NB4 (cell line): ENCODE results near the gene NOS3.

Experiments used
- DNase-seq: peaks from one replicate; pipeline ENCODE4 v3.0.0; 2010; ENCODE audit warnings: low read depth
- H3K4me3 ChIP-seq: one replicate; pipeline ENCODE4 v1.5.1; 2011; ENCODE audit warnings: mild to moderate bottlenecking, low read depth, low read length, moderate library complexity
- MYC ChIP-seq: IDR thresholded peaks from 2 replicates; pipeline ENCODE4 v1.6.1; 2011; ENCODE audit warnings: low read depth, low read length
- POLR2A ChIP-seq: IDR thresholded peaks from 2 replicates; pipeline ENCODE4 v1.6.1; 2011; ENCODE audit warnings: mild to moderate bottlenecking; ENCODE audit not compliant: insufficient read length; ENCODE audit errors: extremely low read depth
- TF ChIP-seq, protein P1 (sequence below): IDR thresholded peaks from 2 replicates; pipeline ENCODE4 v1.6.1; 2011; ENCODE audit warnings: low read depth, low read length
- TF ChIP-seq, protein P2 (sequence below): IDR thresholded peaks from one replicate; pipeline ENCODE4 v1.5.1; 2012; ENCODE audit warnings: low read depth, low read length

NOS3 gene

DNA sequence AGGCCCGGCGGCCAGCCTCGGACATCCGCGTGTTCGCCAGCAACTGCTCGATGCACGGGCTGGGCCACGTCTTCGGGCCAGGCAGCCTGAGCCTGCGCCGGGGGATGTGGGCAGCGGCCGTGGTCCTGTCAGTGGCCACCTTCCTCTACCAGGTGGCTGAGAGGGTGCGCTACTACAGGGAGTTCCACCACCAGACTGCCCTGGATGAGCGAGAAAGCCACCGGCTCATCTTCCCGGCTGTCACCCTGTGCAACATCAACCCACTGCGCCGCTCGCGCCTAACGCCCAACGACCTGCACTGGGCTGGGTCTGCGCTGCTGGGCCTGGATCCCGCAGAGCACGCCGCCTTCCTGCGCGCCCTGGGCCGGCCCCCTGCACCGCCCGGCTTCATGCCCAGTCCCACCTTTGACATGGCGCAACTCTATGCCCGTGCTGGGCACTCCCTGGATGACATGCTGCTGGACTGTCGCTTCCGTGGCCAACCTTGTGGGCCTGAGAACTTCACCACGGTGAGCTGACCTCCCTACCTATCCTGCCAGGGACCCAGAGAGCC is 58.2 kb downstream of the NOS3 start:
- TF ChIP-seq, protein P1, sequence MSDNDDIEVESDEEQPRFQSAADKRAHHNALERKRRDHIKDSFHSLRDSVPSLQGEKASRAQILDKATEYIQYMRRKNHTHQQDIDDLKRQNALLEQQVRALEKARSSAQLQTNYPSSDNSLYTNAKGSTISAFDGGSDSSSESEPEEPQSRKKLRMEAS = no peak
- DNase-seq = no peak
- H3K4me3 ChIP-seq = no peak overlapping the region

DNA sequence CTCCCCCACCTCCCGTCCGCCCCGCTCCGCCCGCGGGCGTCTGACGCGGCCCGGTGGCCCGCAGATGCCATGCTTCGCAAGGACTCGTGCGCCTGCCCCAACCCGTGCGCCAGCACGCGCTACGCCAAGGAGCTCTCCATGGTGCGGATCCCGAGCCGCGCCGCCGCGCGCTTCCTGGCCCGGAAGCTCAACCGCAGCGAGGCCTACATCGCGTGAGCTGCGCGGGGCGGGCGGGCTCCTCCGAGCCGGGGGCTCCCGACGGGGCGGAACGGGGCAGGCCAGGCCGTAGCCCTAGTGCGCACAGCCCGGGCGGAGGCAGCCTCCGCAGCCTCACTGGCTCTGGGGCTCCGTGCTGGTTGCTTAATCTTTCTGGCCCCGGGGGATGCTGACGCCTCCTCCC is 60.3 kb downstream of the NOS3 start:
- TF ChIP-seq, protein P1 = peak; percentile 93
- TF ChIP-seq POLR2A (no peak), MYC (peak; percentile 90)
- no peak overlapping the region for H3K4me3 ChIP-seq
- DNase-seq = peak; percentile 90

DNA sequence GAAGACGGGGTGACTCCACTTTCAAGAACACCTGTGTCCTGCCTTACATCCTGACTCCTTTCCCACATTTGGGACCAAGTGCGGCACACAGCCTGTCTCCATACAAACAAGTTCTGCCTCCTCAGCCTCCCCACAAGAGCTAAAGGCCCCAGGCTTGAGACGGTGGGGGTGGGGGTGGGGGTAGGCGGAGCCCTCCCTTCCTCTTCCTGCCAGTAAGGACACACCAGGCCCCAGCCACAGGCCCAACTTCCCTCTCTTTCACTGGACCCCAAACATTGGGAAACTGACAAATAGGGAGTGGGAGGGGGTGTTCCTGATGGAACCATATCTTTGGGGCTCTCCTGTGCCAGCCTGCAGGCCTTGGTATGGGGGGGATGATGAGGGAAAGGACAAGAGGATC is 62.3 kb downstream of the NOS3 start:
- TF ChIP-seq POLR2A (no peak), MYC (no peak)
- TF ChIP-seq, protein P2, sequence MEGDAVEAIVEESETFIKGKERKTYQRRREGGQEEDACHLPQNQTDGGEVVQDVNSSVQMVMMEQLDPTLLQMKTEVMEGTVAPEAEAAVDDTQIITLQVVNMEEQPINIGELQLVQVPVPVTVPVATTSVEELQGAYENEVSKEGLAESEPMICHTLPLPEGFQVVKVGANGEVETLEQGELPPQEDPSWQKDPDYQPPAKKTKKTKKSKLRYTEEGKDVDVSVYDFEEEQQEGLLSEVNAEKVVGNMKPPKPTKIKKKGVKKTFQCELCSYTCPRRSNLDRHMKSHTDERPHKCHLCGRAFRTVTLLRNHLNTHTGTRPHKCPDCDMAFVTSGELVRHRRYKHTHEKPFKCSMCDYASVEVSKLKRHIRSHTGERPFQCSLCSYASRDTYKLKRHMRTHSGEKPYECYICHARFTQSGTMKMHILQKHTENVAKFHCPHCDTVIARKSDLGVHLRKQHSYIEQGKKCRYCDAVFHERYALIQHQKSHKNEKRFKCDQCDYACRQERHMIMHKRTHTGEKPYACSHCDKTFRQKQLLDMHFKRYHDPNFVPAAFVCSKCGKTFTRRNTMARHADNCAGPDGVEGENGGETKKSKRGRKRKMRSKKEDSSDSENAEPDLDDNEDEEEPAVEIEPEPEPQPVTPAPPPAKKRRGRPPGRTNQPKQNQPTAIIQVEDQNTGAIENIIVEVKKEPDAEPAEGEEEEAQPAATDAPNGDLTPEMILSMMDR = no peak
- TF ChIP-seq, protein P1 = no peak
- H3K4me3 ChIP-seq = no peak overlapping the region
- peak; percentile 80 for DNase-seq

DNA sequence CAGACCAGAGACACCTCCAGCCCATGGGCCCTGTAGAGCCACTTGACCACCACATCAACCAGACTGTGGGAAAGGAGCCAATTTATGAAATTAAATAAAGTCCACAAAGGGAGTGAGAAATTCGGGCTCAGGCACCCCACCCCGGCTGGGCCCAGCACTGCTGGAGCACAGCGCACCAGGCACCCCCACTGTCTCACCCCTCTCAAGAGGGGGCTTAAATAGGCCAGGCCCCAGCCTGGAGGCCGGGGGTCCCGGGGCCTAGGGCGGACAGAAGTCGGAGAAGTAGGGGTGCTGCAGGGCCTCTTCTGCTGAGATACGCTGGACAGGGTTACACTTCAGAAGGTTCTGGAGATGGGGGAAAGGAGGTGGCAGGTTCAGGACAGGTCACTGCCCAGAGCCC is 62.9 kb downstream of the NOS3 start:
- DNase-seq = no peak
- TF ChIP-seq, protein P2 = no peak
- TF ChIP-seq, protein P1 = no peak
- TF ChIP-seq POLR2A (no peak), MYC (no peak)
- H3K4me3 ChIP-seq = no peak overlapping the region

DNA sequence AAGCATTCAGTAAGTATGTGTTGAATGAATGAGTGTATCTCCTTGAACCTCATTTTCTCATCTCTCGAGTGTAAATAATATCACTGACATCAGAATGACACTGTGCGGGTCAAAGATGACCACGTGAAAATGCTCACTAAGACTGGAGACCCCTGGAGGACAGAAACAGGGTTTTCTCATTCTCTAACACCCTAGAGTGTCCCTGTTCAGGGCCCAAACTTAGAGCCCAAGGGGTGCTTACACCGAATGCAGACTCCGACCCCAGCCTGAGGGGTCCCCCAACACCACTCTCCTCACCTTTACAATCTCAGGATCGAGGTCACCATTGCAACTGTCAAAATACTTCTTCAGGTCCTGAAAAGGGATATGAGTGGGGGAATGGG is 65.5 kb downstream of the NOS3 start:
- no peak for TF ChIP-seq POLR2A
- no peak for TF ChIP-seq MYC
- TF ChIP-seq, protein P1 = no peak
- TF ChIP-seq, protein P2 = no peak
- no peak overlapping the region for H3K4me3 ChIP-seq
- DNase-seq = no peak

DNA sequence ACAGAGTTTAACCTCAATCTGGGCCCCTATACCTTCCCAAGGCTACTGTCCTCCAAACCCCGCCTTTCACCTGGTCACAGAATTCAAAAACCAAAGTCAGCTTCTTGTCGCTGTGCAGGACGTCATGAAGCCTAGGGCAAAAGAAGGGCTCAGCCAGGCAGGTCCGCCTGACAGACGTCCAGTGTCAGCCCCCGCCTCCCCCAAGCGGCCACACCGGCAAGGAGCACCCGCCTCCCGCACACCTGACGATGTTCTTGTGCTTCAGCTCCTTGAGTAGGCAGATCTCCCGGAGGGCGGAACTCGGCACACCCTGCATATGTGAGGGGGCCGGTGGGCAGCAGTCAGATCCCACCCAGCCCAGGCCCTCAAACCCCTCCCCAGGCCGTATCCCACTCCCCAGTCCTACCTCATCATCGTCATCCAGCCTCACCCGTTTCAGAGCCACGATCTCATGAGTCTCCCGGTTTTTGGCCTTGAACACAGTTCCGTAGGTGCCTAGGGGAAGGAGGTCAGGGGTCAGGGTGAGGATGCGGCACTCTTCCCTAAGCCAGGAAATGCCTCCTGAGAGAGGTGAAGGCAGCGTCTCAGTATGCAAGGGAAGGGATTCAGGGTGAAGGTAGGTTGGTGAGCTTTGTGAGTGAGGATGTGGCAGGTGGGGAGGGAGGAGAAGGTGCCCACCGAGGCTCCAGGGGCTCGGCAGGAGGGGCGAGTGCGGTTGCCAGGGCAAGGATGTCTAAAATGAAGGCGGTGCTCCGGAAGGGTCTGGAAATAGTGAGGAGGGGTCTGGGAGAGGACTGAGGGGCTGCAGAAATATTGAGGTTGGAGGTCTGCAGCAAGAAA is 66.1 kb downstream of the NOS3 start:
- DNase-seq = no peak
- TF ChIP-seq MYC (no peak), POLR2A (no peak)
- TF ChIP-seq, protein P2 = no peak
- TF ChIP-seq, protein P1 = no peak
- H3K4me3 ChIP-seq = peak overlapping the region; percentile 89
